LNCaP clone FGC (cell line): ENCODE measurements around the gene ZNF239.
"Not testable (repeated sequence)": the region's sequence is repeated elsewhere in the genome, so short reads cannot be mapped to it uniquely, and the experiment has no call there.

Experiments used
- DNase-seq: peaks from one replicate; pipeline ENCODE4 v3.0.0-alpha.2; 2011; ENCODE audit warnings: low read depth
- H3K4me3 ChIP-seq: 2 replicates; pipeline ENCODE4 v1.5.1; 2011; ENCODE audit warnings: mild to moderate bottlenecking, low read depth, low read length, control low read depth
- TF ChIP-seq, protein P1 (sequence below): IDR thresholded peaks from 2 replicates; pipeline ENCODE4 v1.5.1; 2012; ENCODE audit warnings: mild to moderate bottlenecking; ENCODE audit not compliant: control insufficient read depth, insufficient read depth; ENCODE audit errors: extremely low read depth

Gene ZNF239

DNA sequence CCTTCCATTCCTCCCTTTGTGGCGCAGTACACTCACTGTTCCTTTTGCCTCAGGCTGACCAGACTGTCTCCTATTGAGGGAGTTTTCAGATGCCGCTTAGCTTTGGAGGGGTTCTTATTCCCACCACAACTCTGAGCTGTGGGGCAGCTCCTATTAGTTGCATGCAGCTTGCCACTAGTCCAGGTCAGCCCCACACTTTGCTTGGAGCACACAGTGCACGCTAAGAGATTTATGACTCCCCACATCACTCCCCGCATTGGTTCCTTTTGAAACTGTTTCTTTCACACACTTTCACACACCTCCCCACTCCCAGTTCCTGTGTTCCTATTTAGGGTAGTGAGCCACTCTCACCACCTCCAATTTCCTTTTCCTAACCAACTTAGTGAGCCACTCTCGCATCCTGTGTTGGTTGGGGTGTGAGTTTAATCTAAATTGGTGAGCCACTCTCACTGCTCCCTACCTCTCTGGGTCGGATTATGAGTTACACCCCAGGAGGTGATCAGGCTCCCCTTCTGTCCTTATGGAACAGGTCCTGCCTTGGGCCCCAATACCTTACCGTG is 21.4 kb upstream of the ZNF239 start:
- no peak for DNase-seq
- H3K4me3 ChIP-seq: no peak overlapping the region
- TF ChIP-seq, protein P1, sequence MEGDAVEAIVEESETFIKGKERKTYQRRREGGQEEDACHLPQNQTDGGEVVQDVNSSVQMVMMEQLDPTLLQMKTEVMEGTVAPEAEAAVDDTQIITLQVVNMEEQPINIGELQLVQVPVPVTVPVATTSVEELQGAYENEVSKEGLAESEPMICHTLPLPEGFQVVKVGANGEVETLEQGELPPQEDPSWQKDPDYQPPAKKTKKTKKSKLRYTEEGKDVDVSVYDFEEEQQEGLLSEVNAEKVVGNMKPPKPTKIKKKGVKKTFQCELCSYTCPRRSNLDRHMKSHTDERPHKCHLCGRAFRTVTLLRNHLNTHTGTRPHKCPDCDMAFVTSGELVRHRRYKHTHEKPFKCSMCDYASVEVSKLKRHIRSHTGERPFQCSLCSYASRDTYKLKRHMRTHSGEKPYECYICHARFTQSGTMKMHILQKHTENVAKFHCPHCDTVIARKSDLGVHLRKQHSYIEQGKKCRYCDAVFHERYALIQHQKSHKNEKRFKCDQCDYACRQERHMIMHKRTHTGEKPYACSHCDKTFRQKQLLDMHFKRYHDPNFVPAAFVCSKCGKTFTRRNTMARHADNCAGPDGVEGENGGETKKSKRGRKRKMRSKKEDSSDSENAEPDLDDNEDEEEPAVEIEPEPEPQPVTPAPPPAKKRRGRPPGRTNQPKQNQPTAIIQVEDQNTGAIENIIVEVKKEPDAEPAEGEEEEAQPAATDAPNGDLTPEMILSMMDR: no peak

DNA sequence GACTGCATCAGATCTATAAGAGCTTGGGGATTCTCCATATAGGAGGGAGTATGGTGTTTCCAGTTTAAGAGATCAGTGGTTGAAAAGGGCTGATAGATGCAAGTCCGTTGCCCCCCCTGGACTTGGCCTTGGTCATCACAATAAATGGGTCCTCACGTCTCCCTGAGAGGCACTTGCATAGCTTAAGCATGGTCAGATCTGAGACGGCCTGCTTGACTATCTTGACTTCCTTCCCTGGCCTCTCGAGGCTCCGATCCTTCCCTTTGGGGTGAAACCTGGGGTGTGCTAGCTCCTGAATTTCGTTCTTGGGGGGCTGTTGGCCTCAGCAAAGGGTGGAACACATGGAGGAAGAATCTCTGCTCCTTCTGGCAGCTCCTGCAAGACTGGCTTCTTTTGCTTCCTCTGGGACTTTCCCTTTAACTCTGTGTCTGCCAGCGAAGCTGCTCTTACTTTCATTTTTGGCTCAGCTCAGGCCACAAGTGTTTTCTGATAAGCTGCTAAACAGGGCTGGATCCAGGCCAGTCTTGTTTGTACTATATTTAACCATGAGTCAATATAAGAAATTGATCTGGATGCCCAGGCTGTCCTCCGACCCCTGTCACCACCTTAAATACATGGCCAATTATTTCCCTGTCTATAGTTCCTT is 20.7 kb upstream of the ZNF239 start:
- TF ChIP-seq, protein P1: no peak
- DNase-seq: no peak
- H3K4me3 ChIP-seq: no peak overlapping the region

- DNase-seq: no peak
- H3K4me3 ChIP-seq: no peak overlapping the region
- TF ChIP-seq, protein P1: no peak
Measured at GRCh38 chr10:43591303-43591904, 17.0 kb upstream of the ZNF239 start.

DNA sequence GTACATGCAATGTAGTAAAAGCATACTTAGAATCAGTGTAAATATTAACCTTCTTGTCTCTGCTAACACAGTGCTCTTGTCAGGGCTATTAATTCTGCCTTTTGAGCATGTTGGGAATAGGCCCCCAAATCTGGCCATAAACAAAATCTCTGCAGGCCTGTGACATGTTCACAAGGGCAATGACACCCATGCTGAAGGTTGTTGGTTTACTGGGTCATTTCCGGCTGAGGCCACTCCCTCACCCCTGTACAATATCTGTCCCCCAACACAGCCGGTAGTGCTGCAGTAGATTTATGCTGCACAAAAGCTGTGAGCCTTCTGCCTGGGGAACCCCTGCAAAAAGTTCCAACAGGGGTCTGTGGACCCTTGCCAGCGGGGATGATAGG is 12.3 kb upstream of the ZNF239 start:
- not testable (repeated sequence) for H3K4me3 ChIP-seq, DNase-seq

GRCh38 chr10:43585981-43586729 is 11.7 kb upstream of the ZNF239 start:
- TF ChIP-seq, protein P1: no peak
- DNase-seq: no peak
- H3K4me3 ChIP-seq: no peak overlapping the region

GRCh38 chr10:43585046-43585445 is 10.6 kb upstream of the ZNF239 start:
- no peak for DNase-seq
- H3K4me3 ChIP-seq: no peak overlapping the region
- TF ChIP-seq, protein P1: no peak

DNA sequence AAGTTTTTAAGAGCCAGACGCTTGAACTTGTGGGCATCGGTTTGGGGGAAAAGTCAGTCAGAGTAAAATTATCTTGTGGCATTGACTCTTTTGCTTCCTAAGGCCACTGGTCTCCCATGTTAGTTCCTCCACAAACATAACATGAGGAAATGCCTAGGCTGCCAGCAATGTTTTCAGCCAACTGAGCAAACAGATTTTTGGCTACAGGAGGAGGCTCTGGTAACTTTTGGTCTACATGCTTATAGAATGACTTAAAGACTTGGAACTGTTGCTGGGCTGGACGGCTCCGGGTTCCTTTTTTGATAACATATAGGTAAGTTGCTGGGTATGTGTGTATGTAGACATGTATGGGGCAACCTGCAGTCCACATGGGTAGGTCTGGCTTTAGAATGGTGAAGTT is 9.6 kb upstream of the ZNF239 start:
- DNase-seq: peak; percentile 89
- no peak overlapping the region for H3K4me3 ChIP-seq
- TF ChIP-seq, protein P1: no peak
